GM12801 (cell line): Measurements from ENCODE around the gene KATNA1.

Experiments
- CTCF ChIP-seq: IDR thresholded peaks from one replicate; pipeline ENCODE4 v1.5.1; 2011; ENCODE audit warnings: control low read depth; ENCODE audit not compliant: insufficient read length; ENCODE audit errors: extremely low read depth

KATNA1 gene

GRCh38 chr6:149566410-149567193 is 81.9 kb downstream of the KATNA1 start:
- TF ChIP-seq CTCF = no peak

GRCh38 chr6:149565527-149566409 is 82.7 kb downstream of the KATNA1 start, which contains the start of gene GINM1:
TSS of gene GINM1 (plus strand) at chr6:149566375. CDS start at chr6:149566415, 40 bp downstream.
- no peak for TF ChIP-seq CTCF

- TF ChIP-seq CTCF = no peak
Observed at GRCh38 chr6:149563928-149564325, 84.6 kb downstream of the KATNA1 start.

DNA sequence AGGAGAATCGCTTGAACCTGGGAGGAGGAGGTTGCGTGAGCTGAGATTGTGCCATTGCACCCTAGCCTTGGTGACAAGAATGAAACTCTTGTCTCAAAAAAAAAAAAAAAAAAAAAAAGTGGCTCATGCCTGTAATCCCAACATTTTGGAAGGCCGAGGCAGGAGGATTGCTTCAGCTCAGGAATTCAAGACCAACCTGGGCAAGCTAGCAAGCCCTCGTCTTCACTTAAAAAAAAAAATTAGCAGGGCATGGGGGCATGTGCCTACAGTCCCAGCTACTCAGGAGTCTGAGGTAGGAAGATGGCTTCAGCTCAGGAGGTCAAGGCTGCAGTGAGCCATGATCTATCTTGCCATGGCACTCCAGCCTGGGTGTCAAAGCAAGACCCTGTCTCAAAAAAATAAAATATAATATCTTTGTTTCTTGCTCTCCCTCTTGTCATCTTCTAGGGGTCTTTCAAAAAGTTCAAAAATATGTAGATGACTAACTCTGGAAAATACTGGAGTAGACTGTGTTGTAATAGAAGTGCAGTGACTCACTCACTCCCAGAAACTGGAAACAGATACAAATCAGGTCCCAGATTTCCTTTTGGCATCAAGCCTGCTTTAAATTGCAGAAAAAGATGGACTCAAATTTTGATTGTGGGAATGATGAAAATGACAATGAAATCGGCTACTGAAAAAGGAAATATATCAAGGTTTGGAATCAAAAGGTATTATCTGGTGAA is 85.1 kb downstream of the KATNA1 start:
- TF ChIP-seq CTCF = no peak

DNA sequence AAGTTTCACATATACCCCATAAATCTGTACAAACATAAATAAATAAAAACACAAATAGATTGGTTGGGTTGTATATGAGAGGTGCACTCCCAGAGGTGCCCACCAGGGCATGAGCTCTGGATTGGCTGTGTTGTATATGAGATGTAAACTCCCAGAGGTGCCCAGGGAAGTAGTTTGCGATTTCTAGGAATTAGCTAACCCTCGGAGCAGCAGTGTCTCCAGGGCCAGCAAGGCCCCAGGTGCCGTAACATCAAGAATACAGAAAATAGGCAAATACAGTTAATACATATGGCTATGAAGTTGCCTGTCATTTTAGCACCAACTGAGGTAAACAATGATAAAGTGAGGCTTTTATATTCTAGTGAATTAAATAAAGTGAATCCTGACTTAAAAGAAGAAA is 87.8 kb downstream of the KATNA1 start:
- TF ChIP-seq CTCF = no peak

GRCh38 chr6:149559389-149559788 is 89.1 kb downstream of the KATNA1 start:
- no peak for TF ChIP-seq CTCF

- no peak for TF ChIP-seq CTCF
Observed at GRCh38 chr6:149558029-149558428, 90.5 kb downstream of the KATNA1 start.
